Measurements from ENCODE around the gene OLFML2B. TPM values are rescaled to one million over a fixed set of nuclear protein-coding genes. Genes with fewer than 3 reads are reported as not detected.

OLFML2B gene
- total and polyA plus RNA-seq, 2 of the 4 experiments (the other 2 are of a cell fraction): 0.36 to 0.74 TPM

DNA sequence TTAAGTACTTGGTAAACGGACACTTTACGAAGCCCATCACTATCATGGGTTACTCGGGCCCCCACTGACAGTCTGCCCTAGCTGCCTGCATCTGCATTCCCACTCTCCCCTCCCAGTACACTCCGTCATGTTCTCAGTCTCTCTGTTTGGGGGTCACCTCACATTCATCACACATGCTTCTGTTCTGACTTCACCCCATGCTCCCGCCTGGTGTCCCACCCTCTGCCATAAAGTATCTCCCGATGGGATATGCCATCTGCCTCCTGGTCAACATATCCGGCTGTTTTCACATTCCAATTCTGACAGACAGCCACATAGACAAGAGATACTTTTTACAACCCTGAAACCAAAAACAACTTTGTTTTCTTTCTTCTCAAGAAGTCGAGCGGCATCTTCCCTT is 1.0 kb downstream of the OLFML2B start:
- no peaks in the 10 kb centered on the region for H3K79me1 ChIP-seq (ENCODE audit: low read depth in 1 of 2, low read length in 2 of 2)
- intact Hi-C loops (cut with micrococcal nuclease): loop anchor here (5.0 kb wide), 1 partner anchor 215 kb away; no protein-coding TSS in a partner anchor

More for the DNA sequence above, 1.0 kb downstream of the OLFML2B start:
- in situ Hi-C loops (cut with MboI; ENCODE audit: low sequenced_read_pairs) (no loop called here), dilution Hi-C loops (cut with HindIII; ENCODE audit: low sequenced_read_pairs, unreplicated experiment) (no loop called here)
- ATAC-seq (ENCODE audit: low read depth) (no peak), DNase-seq (no peak)
- Histone ChIP-seq H2AFZ (replicated peaks; ENCODE audit: low read length, poor library complexity) (no peak overlapping the region), H3K9me1 (ENCODE audit: insufficient read depth, low read length) (no peaks in the 10 kb centered on the region), H2AK9ac (replicated peaks; ENCODE audit: low read depth, low read length, poor library complexity) (no peak overlapping the region), H3K27ac (ENCODE audit: insufficient read depth, low read length) (no peak overlapping the region), H3K9ac (ENCODE audit: low read depth, low read length) (no peak overlapping the region), H2AK5ac (ENCODE audit: low read depth, low read length) (no peak overlapping the region), H3K36me3 (ENCODE audit: control insufficient read depth, insufficient read depth, low read length) (no peaks in the 10 kb centered on the region), H4K8ac (ENCODE audit: low read depth in 2 of 2, low read length in 2 of 2) (no peak overlapping the region), H2BK15ac (ENCODE audit: low read depth, low read length) (no peak overlapping the region), H2BK120ac (ENCODE audit: low read depth, low read length) (no peak overlapping the region), H3K56ac (ENCODE audit: extremely low read depth, insufficient read depth, low read length) (no peak overlapping the region), H2BK5ac (ENCODE audit: low read depth, low read length, poor library complexity, severe bottlenecking) (no peak overlapping the region), H4K5ac (ENCODE audit: low read depth, low read length) (no peak overlapping the region), H3K18ac (ENCODE audit: low read depth, low read length) (no peak overlapping the region), H3K14ac (replicated peaks; ENCODE audit: low read depth, low read length) (no peak overlapping the region), H4K91ac (ENCODE audit: insufficient read depth, low read depth, low read length) (no peak overlapping the region), H3K27me3 (ENCODE audit: control insufficient read depth, insufficient read depth, low read length) (peaks cover 5% of the 10 kb centered on the region; the same call in 1 of the 2 replicates), H3K9me3 (ENCODE audit: control insufficient read depth, insufficient read depth, low read length) (0 out of 2 replicates have a peak, but pooled peaks cover 2% of the 10 kb centered on the region), H3K4me3 (ENCODE audit: insufficient read depth, low read depth, low read length) (no peak overlapping the region), H3K23ac (ENCODE audit: low read depth, low read length) (no peak overlapping the region), H3K4ac (ENCODE audit: low read depth, low read length) (no peak overlapping the region), H2BK20ac (ENCODE audit: low read depth, low read length) (no peak overlapping the region), H3K4me1 (ENCODE audit: control insufficient read depth, insufficient read depth, low read length) (peaks cover 5% of the 10 kb centered on the region; the same call in 1 of the 2 replicates), H4K20me1 (ENCODE audit: insufficient read depth, low read length) (no peaks in the 10 kb centered on the region), H3K4me2 (ENCODE audit: low read depth, low read length) (no peak overlapping the region)
- ChIA-PET CTCF (no interaction called here), POLR2A (ENCODE audit: unreplicated experiment) (no interaction called here)
- BruUV-seq (replicated peaks): no TSS peak
- no peak for TF ChIP-seq MXI1 (IDR thresholded peaks at IDR 0.05; ENCODE audit: borderline replicate concordance, low read depth, low read length)
- TF ChIP-seq ELK1 (IDR thresholded peaks at IDR 0.05; ENCODE audit: borderline replicate concordance, low read depth, low read length): no peak
- no peak for TF ChIP-seq RCOR1 (IDR thresholded peaks at IDR 0.05; ENCODE audit: insufficient replicate concordance, low read length)
- no peak for TF ChIP-seq CEBPB (IDR thresholded peaks at IDR 0.05; ENCODE audit: low read depth, low read length)
- no peak for TF ChIP-seq MAZ (IDR thresholded peaks at IDR 0.05; ENCODE audit: borderline replicate concordance, low read depth, low read length)
- TF ChIP-seq RAD21 (IDR thresholded peaks at IDR 0.05; ENCODE audit: low read length): no peak
- TF ChIP-seq BHLHE40 (IDR thresholded peaks at IDR 0.05; ENCODE audit: low read depth, low read length): no peak
- no peak for TF ChIP-seq RFX5 (IDR thresholded peaks at IDR 0.05; ENCODE audit: low read depth, low read length)
- no peak for TF ChIP-seq FOS (IDR thresholded peaks at IDR 0.05; ENCODE audit: low read depth, low read length)
- TF ChIP-seq SMC3 (IDR thresholded peaks at IDR 0.05; ENCODE audit: low read depth, low read length): no peak
- no peak for TF ChIP-seq MAFK (IDR thresholded peaks at IDR 0.05; ENCODE audit: low read depth, low read length)
- TF ChIP-seq NFE2L2 (IDR thresholded peaks at IDR 0.05; ENCODE audit: low read depth, low read length): no peak
- no peak for TF ChIP-seq POLR2A (IDR thresholded peaks at IDR 0.05; ENCODE audit: low read depth, low read length)
- TF ChIP-seq, protein P1, sequence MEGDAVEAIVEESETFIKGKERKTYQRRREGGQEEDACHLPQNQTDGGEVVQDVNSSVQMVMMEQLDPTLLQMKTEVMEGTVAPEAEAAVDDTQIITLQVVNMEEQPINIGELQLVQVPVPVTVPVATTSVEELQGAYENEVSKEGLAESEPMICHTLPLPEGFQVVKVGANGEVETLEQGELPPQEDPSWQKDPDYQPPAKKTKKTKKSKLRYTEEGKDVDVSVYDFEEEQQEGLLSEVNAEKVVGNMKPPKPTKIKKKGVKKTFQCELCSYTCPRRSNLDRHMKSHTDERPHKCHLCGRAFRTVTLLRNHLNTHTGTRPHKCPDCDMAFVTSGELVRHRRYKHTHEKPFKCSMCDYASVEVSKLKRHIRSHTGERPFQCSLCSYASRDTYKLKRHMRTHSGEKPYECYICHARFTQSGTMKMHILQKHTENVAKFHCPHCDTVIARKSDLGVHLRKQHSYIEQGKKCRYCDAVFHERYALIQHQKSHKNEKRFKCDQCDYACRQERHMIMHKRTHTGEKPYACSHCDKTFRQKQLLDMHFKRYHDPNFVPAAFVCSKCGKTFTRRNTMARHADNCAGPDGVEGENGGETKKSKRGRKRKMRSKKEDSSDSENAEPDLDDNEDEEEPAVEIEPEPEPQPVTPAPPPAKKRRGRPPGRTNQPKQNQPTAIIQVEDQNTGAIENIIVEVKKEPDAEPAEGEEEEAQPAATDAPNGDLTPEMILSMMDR (conservative IDR thresholded peaks at IDR 0.05; ENCODE audit: low read depth, low read length): no peak
- 90% methylated on average over 5 of the region's 9 CpGs; no CpG with 5 or more reads in 1 of the 2 experiments for WGBS, 2 experiments (ENCODE audit: extremely low coverage in 2 of 2, insufficient read length in 1 of 2)

Data from IMR-90 (cell line).